Measurements from ENCODE around the gene RAB1B. TPM values are rescaled to one million over a fixed set of nuclear protein-coding genes. Genes with fewer than 3 reads are reported as not detected.
"Not testable (repeated sequence)": the region's sequence is repeated elsewhere in the genome, so short reads cannot be mapped to it uniquely, and the experiment has no call there.

Gene RAB1B
- total RNA-seq, 1 donor from 2014 or later, result 164 TPM

DNA sequence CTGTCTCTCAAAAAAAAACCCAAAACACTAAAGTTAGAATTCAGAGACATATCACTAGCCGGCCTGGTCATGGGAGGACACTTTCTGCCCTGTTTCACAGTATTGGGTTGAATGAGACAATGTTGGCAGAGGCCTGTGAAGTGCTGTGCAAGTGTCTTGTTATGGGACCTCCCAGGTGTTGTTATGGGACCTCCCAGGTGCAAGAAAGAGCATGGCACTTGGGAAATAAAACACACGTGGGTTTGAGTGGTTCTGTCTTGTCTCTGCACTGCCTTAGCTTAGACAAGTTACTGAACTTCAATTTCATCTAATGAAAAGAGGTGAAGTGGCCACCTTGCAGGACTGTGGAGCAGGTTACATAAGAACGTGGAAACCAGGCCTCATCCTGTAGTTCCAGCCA is 28.9 kb upstream of the RAB1B start:
- intact Hi-C loops (cut with micrococcal nuclease), result no loop called here

DNA sequence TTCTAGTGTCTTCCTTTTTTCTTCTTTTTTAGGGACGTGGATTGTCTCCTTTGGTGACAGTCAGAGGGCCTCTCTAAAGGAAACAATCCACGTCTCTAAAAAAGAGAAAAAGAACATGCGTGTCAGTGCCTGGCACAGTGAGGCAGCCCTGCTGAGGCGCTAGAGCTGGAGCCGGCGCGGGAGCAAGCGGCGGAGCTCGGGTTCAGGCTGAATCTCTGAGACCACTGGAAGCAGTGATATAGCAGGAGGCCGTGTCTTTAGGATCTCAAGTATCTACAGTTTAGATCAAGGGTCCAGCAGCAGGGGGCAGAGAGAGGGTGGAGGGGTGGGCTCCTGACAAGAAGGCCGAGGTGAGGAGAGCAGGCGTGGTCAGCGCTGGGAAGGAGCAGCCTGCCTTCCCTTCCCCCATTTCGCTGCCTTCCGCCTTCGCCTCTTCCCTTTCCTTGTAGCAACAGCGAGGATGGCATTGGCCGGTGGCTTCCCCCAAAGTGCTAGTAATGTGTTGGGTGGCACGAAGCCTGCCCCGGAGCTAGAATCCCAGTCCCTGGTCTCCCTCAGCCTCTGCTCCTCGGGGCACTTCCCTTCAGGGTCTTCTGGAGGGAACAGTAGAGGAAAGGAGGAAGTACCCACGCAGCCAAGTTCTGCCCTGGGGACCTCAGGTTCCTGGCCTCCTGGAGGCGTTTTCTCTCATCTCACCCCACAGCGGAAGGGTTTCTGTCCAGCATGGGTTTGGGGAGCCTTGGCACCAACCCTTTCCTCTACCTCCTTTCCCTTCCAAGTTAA is 28.2 kb upstream of the RAB1B start:
- intact Hi-C loops (cut with micrococcal nuclease), result no loop called here

DNA sequence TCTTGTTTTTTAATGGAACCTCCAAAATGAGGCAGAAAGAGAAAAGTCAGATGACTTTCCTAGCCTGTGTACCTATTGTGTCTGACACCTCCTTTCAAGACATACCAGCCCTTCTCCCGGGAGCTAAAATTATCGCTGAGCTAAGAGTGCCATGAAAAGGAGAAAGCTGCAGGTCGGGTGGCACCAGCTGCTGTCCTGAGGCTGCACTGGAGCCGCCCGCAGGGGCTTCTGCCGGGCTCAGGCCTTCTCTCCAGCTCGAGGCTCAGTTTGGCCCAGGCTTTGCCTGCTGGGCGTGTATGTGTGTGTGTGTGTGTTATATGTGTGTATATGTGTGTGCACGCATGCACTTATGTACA is 27.7 kb upstream of the RAB1B start:
- intact Hi-C loops (cut with micrococcal nuclease), result no loop called here

DNA sequence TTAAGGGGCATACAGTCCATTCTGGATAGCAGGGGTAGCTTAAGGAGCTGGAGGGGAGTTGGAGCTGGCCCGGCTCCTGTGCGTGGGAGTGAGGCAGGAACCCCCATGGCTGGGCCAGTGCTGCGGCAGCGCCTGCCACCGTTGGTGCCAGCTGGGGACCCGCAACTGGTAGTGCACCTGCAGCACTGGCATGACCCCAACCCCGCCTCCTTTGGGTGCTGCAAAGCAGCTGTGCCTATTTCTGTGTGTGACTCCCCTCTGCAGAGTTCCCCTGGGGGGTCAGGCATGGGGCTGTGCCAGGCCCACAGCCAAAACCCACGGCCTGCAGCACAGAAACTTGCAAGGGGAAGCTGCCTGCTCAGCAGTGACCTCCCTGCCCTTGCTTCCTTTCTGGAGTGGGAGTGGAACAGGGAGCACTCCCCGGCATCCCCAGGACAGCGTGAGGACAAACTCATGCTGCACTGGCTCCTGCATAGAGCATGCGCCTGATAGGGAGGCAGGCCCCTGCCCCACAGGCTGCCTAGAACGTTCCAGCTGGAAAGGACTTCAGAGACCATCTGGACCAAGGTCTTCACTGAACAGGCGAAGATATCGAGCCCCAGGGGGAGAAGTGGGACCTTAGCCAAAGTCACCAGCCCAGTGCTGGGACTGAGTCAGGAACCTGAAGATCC is 26.2 kb upstream of the RAB1B start:
- intact Hi-C loops (cut with micrococcal nuclease), result no loop called here

DNA sequence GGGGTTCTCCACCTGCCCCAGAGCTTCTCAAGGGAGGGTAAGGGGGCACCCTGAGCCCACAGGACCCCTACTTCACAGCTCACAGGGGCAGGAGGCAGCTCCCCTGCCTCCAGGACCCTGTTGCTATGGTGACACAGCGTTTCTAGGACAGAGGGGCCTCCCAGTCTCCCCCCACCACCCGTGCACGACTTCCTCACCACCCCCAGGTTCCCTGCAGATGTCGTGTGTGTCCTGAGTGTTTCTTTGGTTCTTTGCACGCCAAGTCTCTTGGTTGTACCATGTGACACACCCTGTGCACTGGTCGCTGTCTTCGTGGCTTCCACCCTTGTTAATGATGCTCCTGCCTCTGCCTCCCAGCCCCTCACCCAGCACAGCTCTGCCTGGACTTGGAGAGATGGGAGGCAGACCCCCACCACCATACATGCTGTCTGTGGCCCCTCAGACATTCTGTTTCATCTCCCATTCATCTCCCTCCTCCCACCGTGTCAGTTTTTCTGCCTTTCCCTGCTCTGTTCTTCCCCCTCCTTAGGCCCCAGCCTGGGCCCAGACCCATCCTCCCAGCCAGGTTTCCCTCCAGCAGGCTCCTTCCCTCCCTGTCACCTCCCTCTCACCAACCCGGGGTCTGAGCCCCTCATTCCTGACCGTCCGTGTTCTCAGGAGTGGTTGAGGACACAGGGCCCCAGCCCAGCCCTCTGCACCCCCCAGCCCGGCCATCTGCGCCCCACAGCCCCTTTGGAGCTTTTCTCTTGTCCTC is 24.5 kb upstream of the RAB1B start:
- intact Hi-C loops (cut with micrococcal nuclease), result no loop called here

DNA sequence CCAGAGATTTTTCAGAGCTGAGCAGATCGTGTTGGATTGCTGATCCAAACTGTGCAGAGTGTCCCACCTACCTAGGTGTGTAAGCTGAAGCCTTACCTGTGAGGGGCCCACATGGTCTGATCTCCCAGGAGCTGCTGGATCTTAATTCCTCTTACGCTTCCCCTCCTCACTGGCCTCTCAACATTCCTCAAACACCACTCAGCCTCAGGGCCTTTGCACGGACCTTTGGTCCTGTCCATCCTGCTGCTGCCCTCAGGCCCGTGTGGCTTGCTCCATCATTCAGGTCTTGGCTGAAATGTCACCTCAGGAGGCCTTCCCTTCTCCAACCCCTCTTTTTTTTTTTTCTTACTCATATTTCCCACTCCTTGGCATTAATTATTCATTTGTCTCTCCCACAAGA is 21.1 kb upstream of the RAB1B start:
- intact Hi-C loops (cut with micrococcal nuclease), result no loop called here

DNA sequence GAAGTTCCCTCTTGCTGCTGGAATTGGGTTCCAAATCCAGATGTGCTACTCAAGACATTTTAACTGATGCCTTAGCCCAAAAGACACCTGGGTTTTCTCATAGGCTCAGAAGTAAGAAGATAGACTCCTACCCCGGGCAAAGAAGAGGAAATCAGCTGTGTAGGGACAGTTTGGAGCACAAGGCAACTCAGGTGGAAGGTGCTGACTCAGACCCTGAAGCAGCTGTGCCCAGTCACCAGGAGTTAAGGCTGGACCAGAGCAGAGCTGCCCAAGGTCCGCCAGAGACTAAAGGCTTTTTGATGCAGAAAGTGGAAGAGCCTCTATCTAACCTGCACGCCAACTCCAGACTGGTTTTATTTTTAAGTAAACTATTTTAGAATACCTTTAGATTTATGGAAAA is 20.6 kb upstream of the RAB1B start:
- intact Hi-C loops (cut with micrococcal nuclease), result no loop called here

DNA sequence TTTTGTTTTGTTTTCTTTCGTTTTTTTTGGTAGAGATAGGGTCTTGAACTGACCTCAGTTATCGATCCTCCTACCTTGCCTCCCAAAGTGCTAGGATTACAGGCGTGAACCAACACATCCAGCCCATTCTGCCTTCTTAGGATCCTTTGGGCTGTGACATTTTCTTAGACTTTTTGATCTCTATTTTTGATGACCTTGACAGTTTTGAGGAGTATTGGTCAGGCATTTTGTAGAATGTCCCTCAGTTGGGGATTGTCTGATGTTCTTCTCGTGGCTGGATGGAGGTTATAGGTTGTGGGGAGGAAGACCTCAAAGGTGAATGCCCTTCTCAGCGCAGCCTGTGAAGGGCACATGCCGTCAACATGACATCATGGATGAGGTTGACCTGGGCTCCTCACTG is 19.5 kb upstream of the RAB1B start:
- intact Hi-C loops (cut with micrococcal nuclease), result no loop called here

DNA sequence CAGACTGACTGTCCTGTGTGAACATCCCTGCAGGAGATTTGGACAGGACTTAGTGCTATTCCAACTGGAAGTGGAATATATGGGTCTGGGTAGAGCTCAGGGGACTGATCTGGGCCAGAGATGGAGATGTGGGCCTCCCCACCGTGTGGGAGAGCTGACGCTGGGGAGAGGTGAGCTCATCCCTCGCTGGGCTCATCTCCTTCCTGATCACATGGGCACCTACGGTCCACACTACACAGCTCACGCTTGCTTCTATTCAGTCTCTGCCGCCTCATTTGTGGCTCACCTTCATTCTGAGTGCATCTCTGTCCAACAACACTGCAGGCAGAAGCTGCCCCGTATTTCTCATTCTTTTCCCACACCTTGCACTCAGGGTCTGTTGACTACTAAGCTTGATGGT is 16.6 kb upstream of the RAB1B start:
- intact Hi-C loops (cut with micrococcal nuclease), result no loop called here

DNA sequence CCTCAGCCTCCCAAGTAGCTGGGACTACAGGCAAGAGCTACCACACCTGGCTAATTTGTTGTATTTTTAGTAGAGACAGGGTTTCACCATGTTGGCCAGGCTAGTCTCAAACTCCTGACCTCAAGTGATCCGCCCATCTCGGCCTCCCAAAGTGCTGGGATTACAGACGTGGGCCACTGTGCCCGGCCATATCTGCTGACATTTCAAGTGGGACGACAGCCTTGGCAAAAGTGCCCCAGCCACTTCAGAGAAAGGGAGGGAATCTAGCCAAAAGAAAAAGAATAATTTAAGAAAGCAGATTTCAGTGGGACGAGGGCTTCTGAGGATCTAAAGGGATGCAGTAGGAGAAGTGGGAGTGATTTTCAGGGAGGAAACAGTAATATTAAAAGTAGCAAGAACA is 15.4 kb upstream of the RAB1B start:
- intact Hi-C loops (cut with micrococcal nuclease), result not testable (repeated sequence)

DNA sequence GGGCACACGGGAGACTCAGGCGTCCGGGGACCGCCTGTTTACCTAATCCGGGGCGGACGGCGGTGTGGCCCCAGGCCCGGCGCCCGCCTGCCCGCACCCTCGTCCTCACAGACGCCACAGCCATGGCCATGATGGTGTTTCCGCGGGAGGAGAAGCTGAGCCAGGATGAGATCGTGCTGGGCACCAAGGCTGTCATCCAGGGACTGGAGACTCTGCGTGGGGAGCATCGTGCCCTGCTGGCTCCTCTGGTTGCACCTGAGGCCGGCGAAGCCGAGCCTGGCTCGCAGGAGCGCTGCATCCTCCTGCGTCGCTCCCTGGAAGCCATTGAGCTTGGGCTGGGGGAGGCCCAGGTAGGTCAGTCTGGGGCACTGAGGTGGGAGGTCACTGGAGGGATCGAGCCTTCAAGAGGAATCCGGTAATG is 10.0 kb upstream of the RAB1B start:
- intact Hi-C loops (cut with micrococcal nuclease), result loop anchor here (1.0 kb wide), 2 partner anchors 36 to 177 kb away; no protein-coding TSS in a partner anchor

DNA sequence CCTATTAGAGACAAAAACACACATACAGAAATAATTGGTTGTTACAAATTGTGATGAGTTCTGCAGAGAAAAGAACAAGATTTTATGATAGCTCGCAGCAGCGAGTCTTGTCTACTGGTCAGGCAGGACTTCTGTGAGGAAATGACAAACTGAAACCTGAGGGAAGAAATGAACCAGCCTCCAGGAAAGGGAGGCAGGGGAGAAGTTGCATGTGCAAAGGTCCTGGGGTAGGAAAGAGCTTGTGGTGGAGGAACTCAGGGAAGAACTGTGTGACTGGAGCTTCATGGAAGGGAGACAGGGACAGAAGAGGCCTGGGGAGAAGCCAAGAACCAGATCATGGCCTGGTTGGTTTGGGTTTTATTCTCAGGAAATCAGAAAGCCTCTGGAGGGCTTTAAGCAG is 9.2 kb upstream of the RAB1B start:
- intact Hi-C loops (cut with micrococcal nuclease), result no loop called here

DNA sequence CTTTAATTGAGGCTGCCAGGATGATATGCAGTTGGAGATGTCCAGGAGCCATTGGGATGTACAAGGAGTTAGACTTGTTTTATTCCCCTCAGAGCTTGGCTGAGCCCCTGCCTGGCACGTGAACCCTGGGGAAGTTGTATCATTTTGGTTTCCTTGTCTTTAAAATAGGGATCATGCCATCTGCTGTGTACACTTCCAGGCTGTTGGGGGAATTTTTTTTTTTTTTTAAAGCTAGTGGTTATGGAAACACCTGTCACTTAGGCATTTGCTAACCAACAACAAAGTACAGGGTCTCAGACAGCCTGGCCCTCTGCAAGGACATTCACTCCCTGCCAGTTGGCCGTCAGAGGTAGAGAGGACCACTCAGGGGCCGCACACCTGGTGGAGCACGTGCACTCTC is 8.5 kb upstream of the RAB1B start:
- intact Hi-C loops (cut with micrococcal nuclease), result loop anchor here (10.0 kb wide), 1 partner anchor 1145 kb away; the partner anchor contains the start of genes TM7SF2 and ZNHIT2

DNA sequence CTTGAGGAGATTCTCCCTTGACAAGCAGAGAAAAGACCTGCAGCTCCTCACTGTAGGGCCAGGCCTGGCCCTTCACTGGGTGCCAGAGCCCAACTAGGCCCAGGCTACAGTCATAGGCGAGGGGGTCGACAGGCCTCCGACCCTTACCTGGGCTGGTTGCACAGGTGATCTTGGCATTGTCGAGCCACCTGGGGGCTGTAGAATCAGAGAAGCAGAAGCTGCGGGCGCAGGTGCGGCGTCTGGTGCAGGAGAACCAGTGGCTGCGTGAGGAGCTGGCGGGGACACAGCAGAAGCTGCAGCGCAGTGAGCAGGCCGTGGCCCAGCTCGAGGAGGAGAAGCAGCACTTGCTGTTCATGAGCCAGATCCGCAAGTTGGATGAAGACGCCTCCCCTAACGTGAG is 6.9 kb upstream of the RAB1B start:
- intact Hi-C loops (cut with micrococcal nuclease), result loop anchor here (10.0 kb wide), 1 partner anchor 1147 kb away; the partner anchor contains the start of genes TM7SF2 and ZNHIT2

DNA sequence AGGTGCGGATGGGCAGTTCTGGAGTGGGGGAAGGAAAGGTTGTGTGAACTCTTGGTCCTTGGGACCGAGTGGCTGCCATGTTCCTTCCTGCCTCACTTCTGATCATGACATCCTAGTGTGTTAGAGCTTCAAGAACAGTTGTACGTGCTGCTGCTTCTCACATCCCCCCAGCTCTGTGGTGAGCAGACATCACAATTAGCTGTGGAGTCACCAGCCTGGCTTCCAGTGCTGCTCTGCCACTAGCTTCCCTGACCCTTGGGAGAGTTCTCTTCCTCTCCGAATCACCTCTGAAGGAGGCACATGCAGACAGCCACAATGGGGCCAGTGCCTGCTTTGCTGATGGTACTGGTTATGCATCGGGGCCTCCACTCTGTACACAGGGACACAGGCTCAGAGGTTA is 6.2 kb upstream of the RAB1B start:
- intact Hi-C loops (cut with micrococcal nuclease), result loop anchor here (10.0 kb wide), 1 partner anchor 1147 kb away; the partner anchor contains the start of genes TM7SF2 and ZNHIT2

DNA sequence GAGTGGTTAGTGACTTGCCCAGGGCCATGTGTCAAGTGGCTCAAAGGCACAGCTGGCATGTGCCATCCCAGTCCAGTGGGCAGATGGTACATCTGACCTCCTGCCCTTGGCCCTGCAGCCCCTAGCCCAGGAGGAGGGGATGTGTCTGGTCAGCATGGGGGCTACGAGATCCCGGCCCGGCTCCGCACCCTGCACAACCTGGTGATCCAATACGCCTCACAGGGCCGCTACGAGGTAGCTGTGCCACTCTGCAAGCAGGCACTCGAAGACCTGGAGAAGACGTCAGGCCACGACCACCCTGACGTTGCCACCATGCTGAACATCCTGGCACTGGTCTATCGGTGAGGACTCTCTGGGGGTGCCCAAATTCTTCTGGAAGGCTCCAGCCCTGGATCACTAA is 5.7 kb upstream of the RAB1B start:
- intact Hi-C loops (cut with micrococcal nuclease), result loop anchor here (10.0 kb wide), 1 partner anchor 1148 kb away; the partner anchor contains the start of genes TM7SF2 and ZNHIT2

DNA sequence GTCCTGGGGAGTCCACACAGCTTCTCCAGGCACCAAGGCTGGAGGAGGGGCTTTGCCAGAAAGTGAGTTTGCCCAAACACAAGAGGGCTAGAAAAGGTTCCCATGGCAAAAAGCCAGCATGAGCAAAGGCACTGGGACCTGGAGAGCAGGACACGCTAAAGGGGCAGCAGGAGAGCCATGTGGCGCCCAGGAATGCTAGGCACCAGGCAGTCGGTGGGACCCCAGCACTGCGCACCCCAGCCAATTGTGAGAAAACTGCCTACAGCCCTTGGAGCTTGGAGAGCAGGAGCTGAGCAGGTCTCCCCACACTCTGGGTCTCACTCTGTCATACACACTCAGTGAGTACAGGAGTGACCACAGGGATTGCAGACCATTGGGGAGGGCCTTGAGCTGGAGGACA is 5.2 kb upstream of the RAB1B start:
- intact Hi-C loops (cut with micrococcal nuclease), result loop anchor here (10.0 kb wide), 1 partner anchor 1148 kb away; the partner anchor contains the start of genes TM7SF2 and ZNHIT2

DNA sequence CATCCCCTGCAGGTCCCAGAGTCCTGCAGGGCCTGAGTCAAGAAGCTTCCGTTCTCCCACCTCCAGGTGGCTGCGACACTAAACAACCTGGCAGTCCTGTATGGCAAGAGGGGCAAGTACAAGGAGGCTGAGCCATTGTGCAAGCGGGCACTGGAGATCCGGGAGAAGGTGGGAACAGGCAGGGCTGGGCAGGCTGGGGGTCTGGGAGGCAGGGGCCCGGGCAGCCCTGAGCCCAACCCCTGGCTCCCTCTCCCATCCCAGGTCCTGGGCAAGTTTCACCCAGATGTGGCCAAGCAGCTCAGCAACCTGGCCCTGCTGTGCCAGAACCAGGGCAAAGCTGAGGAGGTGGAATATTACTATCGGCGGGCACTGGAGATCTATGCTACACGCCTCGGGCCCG is 4.7 kb upstream of the RAB1B start:
- intact Hi-C loops (cut with micrococcal nuclease), result loop anchor here (10.0 kb wide), 1 partner anchor 1149 kb away; the partner anchor contains the start of genes TM7SF2 and ZNHIT2

DNA sequence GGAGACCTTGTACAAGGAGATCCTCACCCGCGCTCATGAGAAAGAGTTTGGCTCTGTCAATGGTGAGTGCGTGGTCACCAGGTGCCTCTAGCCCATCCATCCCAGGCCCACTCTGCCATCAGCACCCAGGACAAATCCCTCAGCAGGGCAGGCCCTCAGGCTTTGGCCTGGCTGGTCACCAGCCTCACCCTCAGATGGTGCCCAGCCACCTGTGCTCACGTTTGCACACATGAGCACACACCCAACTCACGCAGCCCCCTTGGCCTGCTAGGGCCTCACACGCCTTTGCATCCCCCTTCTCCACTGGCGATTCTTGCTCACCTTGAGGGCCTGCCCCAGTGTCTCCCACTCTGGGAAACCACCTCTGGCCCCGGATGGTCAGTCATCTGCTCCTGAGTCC is 4.1 kb upstream of the RAB1B start:
- intact Hi-C loops (cut with micrococcal nuclease), result loop anchor here (10.0 kb wide), 1 partner anchor 1150 kb away; the partner anchor contains the start of genes TM7SF2 and ZNHIT2

DNA sequence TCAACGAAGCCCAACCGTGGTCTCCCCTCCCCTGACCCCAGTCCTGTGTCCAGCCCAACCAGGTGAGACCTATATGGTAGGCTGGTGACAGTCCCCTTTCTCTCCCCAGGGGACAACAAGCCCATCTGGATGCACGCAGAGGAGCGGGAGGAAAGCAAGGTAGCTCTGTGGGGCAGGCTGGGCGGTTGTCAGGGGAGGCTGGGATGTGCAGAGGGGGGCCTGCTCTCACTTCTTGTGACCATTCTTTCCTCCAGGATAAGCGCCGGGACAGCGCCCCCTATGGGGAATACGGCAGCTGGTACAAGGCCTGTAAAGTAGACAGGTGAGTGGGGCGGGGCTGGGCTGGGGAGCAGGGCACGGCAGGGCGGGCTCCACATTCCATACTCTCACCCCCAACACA is 3.5 kb upstream of the RAB1B start:
- intact Hi-C loops (cut with micrococcal nuclease), result loop anchor here (5.0 to 10.0 kb wide), 3 partner anchors 303 to 1948 kb away; partner anchors contain the start of genes PRDX5, SART1, TM7SF2 and TRMT112
